22Rv1 (cell line): ENCODE measurements around the gene DKC1.
"Not testable (repeated sequence)": the region's sequence is repeated elsewhere in the genome, so short reads cannot be mapped to it uniquely, and the experiment has no call there.

ENCODE experiments used
- H3K27ac ChIP-seq: fragments of 450-650 bp; 2 replicates; pipeline ENCODE4 v1.5.1; 2017
- CTCF ChIP-seq: fragments of 450-650 bp; IDR thresholded peaks from 2 replicates; pipeline ENCODE4 v1.5.1; 2017; ENCODE audit warnings: mild to moderate bottlenecking
- ZFX ChIP-seq: fragments of 450-650 bp; IDR thresholded peaks from 2 replicates; pipeline ENCODE4 v1.6.1; 2017; ENCODE audit warnings: antibody characterized with exemption, borderline replicate concordance

DKC1 gene

DNA sequence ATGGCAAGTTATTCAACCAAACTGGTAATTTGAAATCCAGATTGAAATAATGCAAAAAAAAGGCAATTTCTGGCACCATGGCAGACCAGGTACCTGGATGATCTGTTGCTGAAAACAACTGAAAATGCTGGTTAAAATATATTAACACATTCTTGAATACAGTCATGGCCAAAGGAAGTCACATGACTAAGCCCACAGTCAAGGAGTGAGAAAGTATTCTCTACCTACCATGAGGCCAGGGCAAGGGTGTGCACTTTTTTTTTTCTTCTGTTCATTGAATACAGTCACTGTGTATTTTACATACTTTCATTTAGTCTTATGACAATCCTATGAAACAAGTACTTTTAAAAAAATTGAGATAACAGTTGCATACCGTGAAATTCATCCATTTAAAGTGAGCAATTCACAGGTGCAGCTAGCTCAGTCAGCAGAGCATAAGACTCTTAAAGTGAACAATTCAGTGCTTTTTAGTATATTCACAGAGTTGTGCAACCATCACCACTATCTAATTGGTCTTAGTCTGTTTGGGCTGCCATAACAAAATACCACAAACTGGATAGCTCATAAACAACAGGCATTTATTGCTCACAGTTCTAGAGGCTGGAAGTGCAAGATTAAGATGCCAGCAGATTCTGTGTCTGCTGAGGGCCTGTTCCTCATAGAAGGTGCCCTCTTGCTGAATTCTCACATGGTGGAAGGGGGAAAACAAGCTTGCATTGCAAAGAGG lies 47.4 kb downstream of the DKC1 start:
- TF ChIP-seq CTCF: no peak
- no peak for TF ChIP-seq ZFX
- no peak overlapping the region for H3K27ac ChIP-seq

DNA sequence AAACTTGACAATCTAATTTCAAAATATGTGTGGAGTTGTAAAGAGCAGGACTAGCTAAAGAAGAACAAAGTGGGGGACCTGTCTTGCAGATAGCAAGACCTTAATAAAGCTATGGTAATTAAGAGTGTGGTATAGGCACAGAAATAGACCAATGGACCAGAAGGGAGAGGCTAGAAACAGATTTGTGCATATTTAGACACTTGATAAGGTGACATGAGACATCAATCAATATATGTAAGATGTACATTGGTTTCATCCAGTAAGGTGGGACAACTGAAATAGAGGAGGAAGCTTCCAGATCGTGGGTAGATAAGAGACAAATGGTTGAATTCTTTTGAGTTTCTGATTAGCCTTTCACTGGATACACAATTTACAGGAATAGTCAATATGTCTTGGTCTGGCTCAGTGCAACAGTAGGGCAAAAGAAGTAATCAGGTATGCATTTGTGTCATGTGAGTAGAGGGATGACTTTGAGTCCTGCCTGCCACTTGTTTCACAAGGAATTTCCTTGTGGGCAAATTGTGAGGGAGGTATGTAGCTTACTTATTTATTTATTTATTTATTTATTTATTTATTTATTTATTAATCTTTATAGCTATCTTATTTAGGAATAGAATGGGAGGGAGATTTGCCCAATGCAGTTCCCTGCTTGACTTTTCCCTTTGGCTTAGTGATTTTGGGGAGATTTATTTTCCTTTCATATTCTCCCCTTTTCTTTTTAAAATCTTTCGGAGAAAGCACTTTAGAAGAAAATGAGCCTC lies 49.9 kb downstream of the DKC1 start:
- no peak overlapping the region for H3K27ac ChIP-seq
- TF ChIP-seq ZFX: no peak
- TF ChIP-seq CTCF: no peak

DNA sequence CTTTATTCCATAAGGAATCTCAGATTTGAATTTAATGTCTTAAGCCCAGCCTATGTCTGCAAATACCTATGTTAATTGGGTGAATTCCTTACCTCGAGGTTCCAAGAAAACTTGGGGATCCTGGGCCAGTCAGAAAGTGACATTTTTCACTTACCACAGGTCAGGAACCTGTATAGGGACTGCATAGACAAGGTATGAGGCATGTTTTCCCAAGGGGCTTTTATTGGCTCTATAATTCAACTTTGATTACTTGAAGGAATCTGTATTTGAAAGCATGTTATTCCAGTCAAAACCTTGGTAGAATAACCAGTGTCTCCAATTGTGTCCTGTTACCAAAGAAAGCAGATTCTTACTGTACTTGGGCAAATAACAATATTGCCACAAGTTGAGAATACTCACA lies 51.1 kb downstream of the DKC1 start:
- no peak overlapping the region for H3K27ac ChIP-seq
- TF ChIP-seq CTCF (no peak), ZFX (no peak)

- TF ChIP-seq CTCF: no peak
- no peak for TF ChIP-seq ZFX
- H3K27ac ChIP-seq: no peak overlapping the region
Measured at GRCh38 chrX:154815274-154815818, 52.7 kb downstream of the DKC1 start.

- H3K27ac ChIP-seq: not testable (repeated sequence)
Measured at GRCh38 chrX:154816326-154816898, 53.7 kb downstream of the DKC1 start.

GRCh38 chrX:154817048-154817618 lies 54.5 kb downstream of the DKC1 start:
- not testable (repeated sequence) for H3K27ac ChIP-seq

GRCh38 chrX:154818916-154819770 lies 56.5 kb downstream of the DKC1 start:
- H3K27ac ChIP-seq: no peak overlapping the region
- TF ChIP-seq CTCF: no peak
- TF ChIP-seq ZFX: no peak
